Measurements from ENCODE around the gene APOL2.
"Not testable (repeated sequence)": the region's sequence is repeated elsewhere in the genome, so short reads cannot be mapped to it uniquely, and the experiment has no call there.

Gene APOL2

DNA sequence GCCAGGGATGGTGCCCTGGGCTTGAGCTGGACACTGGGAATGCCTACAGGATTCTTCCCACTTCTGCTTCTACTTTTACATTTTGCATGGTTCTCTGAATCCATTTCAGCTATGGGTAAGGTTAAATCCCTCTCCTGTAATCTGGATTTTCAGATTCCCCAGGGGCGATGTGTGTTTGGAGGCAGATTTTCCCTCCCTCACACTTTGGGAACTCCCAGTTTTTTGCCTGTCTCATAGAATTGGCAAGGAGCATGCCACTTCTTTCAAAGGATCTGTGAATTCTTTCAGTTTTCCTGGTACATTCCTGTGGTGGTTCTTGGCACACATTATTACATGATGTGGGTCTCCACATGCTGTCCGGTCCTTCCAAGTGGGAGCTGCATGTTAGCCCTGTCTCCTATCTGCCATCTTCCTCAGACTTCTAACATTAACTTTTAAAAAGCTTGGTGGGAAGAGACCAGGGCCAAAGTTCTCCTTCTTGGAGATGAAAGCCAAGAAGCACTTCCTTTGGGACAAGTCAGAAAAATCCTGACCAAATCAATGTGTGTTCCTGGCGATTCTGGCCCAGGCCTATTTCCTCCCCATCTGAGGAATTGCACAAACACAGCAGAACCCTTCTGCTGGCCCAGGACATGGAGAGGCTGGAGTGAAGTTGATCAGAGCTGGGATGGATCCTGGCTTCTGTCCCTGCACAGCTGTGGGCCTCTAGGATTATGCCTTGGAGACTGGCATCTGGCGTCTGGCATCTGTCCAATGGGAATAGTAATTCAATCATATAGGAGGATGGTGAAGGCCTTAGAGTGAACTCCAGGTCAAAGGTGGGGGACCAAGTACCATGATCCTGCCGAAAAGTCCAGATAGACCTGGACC, 5.4 kb upstream of the APOL2 start:
- H3K4me3 ChIP-seq (ENCODE audit: low read depth, low read length) = no peak overlapping the region

DNA sequence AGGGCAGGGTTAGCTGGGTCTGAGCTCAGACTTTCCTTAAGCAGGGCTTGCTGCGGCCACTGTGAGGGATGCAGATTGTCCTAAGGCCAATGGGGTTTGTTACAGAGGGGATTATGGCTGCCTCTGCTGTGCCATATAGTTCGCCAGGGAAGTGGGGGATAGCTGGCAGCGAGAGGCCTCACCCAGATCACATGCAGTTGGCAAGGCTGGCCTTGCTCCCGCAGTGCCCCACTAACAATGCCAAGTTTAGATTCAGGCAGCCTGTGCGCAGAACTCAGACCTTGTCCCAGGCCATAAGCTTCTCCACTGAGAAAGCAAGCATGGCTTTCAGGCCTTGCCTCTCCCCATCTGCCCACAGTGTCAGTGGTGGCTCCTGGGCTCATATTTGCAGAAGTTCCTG, 4.7 kb upstream of the APOL2 start:
- no peak overlapping the region for H3K4me3 ChIP-seq (ENCODE audit: low read depth, low read length)

DNA sequence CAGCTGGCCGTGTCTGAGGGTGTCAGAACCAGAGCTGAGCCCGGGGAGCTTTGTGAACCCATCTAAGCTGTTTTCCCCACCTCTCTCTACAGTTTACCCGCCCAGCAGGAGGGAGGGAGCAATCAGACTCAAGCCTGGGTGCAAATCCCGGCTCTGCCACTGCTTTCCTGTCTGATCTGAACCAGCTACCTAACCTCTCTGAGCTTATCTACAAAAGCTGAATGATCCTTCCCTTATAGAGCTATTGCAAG, 252 bp downstream of the APOL2 start:
- H3K4me3 ChIP-seq (ENCODE audit: low read depth, low read length) = peak overlapping the region; percentile 61

DNA sequence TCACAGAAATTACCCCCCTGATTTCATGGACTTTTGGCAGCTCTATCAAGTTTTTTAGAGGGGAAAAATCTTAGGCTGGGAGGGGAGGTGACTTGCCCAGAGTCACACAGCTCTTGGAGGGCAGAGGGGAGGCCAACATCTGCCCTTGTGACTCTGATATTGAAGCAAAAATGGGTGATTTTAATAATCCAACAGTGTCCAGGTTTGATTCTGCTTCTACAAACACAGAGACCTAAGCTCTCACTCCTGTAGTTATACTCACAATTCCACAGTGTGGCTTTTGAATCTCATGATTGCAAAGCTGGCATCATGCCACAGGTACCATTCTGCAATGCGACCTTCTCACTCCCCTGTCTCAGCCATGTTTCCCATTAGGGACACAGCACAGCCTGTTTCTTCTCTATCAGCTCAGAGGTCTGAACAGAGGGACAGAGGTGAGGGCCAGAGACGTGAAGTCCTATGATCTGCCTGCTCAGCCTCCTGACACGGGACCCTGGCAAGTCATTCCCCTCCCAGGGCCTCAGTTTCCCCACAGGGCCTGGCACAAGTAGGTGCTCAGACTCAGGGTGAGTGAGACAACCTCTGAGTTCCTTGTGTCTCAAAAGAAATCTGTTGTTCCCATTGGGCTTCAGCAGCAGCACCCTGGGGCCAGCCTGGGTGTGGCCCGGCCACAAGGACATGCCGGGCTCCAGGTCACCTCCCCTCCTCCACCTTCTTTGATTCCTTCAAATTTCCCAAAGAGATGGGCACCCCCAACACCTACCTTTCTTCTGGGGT, 766 bp downstream of the APOL2 start:
- H3K4me3 ChIP-seq (ENCODE audit: low read depth, low read length) = peak overlapping the region; percentile 61

DNA sequence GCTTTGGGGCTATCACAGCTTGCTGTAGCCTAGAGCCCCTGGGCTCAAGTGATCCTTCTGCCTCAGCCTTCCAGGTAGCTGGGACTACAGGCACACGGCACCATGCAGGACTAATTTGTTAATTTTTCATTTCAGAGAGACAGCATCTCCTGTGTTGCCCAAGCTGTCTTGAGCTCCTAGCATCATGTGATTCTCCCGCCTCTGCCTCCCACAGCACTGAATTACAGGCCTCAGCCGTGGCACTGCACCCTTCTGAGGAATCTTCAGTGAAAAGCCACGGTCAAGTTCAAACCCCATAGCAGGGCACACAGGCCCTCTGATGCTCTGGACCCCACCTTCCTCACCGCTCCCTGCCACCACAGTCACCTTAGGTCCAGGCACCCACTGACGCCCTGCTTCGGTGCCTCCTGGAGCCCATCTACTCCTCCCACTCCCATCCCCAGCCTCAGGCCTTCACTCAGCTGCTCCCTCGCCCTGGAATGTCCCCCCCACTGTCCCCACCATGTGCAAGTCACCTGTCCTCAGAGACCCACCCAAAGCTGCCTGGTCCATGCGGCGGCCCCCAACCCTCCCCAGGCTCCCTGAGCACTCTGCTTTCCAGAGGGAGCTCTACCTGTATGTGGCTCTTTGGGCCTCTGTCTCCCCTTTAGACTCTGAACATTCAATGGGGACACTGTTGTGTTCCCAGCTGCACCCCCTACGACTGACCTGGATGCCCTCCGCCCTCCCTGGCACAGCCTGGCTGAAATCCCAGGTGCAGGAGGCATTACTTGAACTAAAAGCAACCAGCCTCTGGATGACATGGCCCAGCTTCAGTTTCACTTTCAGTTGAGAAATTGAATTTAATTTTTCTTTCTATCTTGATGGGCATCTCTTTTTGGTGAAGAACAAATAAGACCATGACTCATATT, 1.6 kb downstream of the APOL2 start:
- H3K4me3 ChIP-seq (ENCODE audit: low read depth, low read length) = no peak overlapping the region

DNA sequence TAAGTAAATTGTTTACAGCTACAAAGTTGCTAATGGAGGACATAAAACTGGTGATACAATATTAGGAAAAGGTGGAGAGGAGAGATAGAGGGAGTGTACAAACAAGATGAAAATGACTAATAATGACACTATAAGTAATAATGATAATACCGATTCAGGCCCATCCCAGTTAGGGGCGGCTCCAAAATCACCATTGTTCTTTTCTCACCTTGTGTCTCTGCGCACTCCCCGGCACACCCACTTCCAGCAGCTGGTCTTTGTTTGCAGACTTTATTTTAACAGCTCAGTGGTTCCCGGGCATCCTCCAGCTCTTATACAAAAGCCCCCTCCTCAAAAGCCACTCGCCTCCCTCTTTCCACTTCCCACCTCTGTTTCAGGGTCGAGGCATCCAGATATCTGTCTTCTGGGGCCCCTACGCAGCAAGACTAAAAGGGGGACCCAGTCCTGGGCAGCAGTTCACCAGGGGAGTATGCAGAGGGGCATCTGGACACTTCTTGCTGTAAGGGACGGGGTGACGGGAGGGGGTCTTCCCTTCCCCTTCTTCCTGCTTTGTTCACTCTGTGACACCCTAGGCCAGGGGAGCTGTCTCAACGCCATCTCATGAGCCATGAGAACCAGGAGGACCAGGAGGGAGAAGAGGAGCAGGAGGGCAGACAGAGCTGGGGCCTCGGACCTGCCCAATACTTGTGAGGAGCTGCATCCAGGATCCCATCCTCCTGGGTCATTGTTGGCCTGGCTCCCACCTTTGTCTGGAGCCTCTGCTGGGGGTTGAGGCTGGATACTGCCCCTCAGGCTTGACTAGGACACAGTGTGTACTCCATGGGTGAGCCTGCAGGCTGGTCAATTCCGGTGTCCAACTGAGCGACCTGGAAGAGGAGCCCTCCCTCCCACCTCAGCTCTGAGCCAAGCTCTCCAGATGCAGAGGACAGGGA, 2.7 kb downstream of the APOL2 start:
- H3K4me3 ChIP-seq (ENCODE audit: low read depth, low read length) = no peak overlapping the region

DNA sequence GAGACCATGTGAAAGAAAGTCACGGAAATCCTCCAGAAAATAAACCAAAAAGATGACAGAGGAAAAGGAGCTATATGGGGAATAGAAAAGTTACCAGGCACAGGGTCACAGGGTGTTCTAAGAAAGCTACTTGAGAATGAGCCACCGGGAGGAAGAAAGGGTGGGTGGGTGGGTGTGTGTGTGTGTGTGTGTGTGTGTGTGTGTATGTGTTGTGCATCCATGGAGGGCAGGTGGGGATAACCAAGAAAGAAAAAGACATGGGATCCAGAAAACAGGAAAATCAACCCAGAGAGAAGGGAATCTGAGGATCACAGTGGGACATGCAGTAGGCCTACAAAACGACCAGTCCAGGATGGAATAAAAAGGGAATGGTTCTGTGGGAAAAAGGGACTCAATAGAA, 3.7 kb downstream of the APOL2 start:
- no peak overlapping the region for H3K4me3 ChIP-seq (ENCODE audit: low read depth, low read length)

DNA sequence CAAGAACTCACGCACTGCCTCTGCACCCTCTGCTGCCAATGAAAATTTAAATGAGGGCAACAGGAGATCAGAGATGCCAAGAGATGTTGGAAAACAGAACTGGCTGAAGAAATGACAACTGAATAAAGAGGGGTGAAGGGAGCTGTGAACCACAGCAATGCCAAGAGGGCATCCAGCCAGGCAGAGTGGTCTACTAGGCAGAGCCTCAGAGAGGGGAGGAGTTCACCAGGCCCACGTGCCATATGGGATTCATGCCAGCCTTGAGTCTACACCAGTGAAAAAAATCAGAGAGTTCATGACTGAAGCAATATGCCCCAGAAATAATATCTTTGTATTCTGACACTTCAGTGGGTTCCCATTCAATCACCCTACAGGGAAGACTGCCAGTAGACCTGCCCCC, 4.4 kb downstream of the APOL2 start:
- H3K4me3 ChIP-seq (ENCODE audit: low read depth, low read length) = no peak overlapping the region

DNA sequence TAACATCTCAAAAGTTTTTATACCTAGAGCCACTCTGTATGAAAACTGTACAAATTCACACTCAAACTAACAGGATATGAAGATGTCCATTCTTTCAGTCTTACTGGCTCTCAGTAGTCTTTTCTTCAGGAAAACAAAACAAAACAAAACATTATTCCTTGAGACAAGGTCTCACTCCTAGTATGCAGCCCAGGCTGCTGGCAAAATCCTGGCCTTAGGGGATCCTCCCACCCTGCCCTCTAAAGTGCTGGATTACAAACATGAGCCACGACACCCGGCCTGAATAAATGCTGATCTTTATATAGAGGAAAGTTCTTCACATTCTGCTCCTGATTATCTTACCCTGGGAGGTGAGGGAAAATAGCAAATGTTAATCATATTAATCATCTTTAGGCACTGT, 5.1 kb downstream of the APOL2 start:
- no peak overlapping the region for H3K4me3 ChIP-seq (ENCODE audit: low read depth, low read length)

DNA sequence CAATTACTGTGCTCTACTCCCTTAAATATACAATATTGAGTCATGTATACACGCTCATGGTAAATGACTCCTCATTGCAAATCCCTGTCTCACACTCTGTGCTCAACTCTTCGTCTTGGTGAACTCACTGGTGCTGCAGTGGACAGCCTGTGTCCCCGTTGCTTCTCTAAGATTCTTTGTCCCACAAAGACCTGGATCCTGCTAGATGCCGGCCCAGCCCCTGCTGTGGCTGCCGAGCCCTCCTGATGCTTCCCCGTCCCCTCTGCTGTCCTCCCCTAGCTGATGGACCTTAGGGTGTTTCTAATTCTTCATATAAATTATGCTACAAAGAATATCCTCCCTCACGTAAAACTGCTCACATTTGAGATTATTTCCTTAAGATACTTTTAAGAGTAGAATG, 5.5 kb downstream of the APOL2 start:
- no peak overlapping the region for H3K4me3 ChIP-seq (ENCODE audit: low read depth, low read length)

DNA sequence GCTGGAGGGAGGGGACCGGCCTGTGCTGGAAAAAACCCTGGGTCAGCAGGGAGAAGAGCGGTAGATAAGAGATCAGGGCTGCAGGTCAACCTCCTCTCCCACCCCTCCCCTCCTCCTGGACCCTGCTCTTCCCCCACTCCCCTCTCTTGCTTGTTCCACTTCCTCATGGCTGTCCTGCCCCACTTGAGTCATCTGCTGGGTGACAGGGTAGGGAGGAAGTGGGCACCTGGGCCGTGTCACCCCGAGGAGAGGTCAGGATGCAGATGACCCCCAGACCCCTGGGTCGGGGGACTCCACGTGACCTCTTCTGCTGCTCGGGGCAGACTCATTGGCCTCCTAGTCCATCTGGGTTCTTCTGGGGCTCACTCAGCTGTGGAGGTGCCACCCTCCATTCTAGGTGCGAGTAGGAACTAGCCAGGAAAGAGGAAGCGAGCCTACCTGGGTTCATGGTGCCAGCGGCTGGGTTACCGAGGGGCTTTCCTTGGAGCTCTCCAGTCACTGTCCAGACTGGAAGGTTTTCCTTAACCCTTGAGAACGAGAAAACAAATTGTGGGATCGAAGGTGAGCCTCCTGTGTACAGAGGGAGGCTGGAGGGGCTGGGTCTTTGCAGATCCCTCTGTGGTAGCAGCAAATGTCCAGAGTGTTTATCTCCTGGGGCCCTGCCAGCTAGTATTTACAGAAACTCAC, 6.5 kb downstream of the APOL2 start:
- H3K4me3 ChIP-seq (ENCODE audit: low read depth, low read length) = no peak overlapping the region

DNA sequence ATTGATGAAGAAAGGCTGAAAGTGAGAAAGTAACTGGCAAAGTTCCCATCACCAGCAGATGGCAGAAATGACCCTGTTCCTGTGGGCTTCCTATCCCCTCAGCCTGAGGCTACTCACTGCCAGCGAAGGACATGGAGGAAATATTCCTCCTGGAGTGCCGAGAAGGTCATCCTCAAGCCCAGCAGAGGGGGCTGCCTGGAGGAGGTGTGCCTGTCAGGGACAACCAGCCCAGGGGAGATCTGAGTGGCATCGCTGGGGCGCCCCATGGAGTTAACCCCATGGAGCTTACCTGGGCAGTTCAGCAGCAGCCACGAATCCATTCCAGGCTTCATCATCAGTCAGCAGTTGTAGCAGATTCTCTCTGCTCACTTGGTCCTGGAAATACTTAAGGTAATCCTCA, 8.3 kb downstream of the APOL2 start:
- not testable (repeated sequence) for H3K4me3 ChIP-seq (ENCODE audit: low read depth, low read length)

DNA sequence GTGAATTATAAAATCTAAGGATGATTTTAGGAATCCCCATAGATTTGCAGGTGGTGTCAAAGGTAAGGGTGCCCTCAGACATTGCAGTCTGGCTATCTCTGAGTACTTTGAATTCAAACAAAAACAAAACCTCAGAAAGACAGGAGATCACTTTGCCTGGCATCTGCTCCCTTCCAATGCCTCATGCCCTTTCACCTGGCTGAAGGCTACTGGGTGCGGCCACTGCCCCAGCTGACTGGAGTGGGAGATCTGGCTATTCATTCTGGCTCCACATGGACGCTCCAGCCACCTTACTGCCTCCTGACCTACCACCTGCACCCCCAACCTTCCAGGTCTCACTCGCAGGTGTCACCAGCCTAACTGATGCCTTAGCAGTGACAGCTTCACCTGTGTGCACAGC, 9.7 kb downstream of the APOL2 start:
- H3K4me3 ChIP-seq (ENCODE audit: low read depth, low read length) = not testable (repeated sequence)

DNA sequence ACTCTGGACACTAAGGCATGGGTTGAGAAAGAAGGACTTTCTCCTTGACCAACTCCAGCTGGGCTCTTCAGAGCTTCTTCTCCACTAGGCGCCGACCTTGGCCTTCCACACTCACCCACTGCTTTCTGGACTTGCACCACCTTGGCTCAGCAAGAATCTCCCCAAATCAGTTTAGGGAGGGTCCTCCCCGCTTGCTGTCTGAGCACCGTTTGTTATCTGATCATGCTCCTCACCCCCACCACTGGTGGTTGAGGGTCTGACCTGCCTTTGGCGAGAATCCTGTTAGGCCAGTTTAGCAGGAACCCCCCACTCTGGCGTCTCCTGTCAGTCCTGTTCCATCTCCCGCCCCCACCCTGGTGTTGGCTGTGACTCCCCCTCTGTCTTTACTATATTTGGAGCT, 10.4 kb downstream of the APOL2 start:
- no peak overlapping the region for H3K4me3 ChIP-seq (ENCODE audit: low read depth, low read length)

DNA sequence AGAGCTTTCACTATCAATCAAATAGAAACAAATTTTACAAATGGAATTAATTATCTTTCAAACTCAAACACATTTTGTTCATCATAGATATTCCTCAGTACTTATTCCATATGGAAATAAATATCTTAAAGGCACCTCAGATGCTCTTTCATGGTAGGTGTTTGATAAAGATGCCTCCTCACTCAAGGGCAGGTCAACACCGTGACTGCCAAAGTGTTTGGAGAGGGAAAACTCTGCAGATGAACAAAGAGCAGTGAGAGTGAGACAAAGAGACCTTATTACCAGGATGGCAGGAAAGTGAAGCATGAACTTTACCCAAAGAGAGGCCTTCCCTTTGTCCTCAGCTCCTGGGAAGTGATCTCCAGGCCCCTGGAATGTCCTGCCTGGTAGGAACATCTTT, 11.0 kb downstream of the APOL2 start:
- not testable (repeated sequence) for H3K4me3 ChIP-seq (ENCODE audit: low read depth, low read length)

DNA sequence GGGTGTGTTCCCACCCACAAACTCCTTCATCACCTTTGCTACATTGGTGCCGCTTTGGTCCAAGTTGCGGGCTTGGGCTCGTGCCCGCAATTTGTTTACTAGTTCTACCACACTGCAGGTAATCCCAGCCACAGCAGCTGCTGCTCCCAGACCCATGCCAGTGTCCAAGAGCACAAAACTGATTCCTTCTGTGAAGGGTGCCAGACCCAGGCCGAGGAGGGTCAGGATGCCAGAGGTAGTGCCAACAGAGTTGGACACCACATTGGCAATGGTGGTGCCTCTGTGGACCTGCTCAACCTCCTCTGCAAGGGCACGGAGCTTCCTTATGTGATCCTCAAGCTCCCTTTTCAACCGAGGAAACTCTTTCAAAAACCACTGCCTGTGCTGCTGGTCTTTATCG, 11.5 kb downstream of the APOL2 start:
- no peak overlapping the region for H3K4me3 ChIP-seq (ENCODE audit: low read depth, low read length)

DNA sequence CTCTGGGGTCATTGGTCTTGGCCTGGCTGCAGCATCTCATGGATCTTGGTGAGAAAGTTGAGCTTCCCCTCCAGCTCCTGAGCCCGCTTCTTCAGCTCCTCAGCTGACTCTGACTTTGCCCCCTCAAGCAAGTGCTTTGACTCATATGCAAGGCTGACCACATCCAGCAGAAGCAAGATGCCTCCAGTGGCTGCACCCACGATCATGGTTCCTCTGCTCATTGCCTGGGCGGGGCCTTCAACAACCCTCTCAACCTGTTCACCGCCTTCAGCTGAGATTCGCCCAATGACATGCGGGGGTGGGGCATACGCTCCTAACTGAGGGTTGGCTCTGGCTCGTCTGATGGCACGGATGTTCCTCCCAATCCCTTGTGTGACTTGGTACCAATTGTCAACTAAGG, 11.9 kb downstream of the APOL2 start:
- no peak overlapping the region for H3K4me3 ChIP-seq (ENCODE audit: low read depth, low read length)

DNA sequence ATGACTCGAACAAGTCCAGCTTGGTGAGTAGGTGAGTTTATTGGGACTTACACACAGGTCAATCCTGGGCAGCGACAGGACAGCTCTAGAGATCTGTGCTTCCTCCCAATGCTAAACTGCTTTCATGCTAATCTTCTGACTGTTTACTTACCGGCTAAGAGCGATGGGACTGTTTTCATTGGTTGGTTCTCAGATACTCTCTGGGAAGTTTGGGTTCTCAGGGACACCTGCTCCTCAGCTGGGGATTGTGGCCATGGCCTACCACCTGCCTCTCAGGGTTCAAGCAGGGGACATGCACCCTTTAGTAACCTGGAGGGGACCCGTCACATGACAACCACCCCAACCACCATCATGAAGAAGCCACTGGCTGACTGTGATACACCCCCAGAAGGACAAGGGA, 13.1 kb downstream of the APOL2 start:
- H3K4me3 ChIP-seq (ENCODE audit: low read depth, low read length) = no peak overlapping the region

DNA sequence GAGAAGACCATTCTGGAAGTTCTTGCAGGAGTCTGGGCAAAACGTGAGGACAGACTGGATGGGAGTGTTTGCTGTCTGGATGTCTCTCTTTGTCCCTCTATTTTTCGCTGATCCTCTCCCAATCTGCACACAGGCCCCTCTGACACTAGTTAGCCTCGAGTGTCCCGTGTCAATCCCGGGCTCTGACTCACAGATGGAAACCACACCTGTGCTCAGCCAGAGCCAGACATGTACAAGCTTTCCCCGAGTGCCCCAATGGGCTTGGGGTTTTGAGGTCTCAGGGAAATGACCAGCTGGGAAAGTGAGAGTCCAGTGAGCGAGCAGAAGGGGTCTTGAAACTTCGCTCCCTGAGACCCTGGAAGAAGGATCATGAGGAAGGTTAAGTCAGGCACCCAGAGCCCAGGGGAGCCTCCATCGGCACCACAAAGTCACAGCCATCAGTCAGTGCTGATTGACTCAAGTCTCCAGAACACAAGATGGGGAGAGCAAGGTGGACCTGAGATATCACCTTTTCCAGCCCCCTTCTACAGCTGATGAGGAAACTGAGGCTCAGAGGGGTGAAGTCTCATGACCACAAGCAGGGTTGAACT, 13.9 kb downstream of the APOL2 start:
- no peak overlapping the region for H3K4me3 ChIP-seq (ENCODE audit: low read depth, low read length)

DNA sequence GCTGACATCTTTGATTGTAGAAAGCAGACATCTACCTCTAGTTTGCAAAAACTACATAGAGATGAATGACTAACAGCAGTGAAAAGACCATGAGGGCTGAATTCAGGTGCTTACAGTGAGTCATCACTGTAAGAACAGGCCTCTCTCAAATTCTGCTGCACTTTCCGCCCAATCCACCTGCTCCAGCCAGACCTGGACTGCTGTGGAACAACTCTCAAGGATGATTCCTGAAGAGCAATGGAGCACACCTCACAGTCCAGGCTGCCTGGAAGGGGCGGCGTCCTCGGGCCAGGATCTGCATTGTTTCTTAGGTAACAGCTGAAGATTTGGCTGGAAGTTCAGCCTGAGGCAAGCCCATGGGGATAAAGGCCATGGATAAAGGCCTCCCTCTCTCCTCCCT, 15.1 kb downstream of the APOL2 start:
- H3K4me3 ChIP-seq (ENCODE audit: low read depth, low read length) = no peak overlapping the region
